Activated gamma-delta T cell treated with anti-CD3 and anti-CD28 coated beads, Interleukin-2, amount 50 U/mL, for 16 hours (primary cell): ENCODE measurements around the gene FERD3L.
"Not testable (repeated sequence)": the region's sequence is repeated elsewhere in the genome, so short reads cannot be mapped to it uniquely, and the experiment has no call there.

Source experiments
- DNase-seq: peaks from one replicate; pipeline ENCODE4 v3.0.0-alpha.2; 2020; ENCODE audit warnings: low read depth

Gene FERD3L

GRCh38 chr7:19144661-19145433 lies at the start of gene FERD3L:
Gene FERD3L, minus strand, starts transcription at chr7:19145421. Its CDS starts 59 bp downstream, at chr7:19145362.
- no peak for DNase-seq

GRCh38 chr7:19194417-19194816 lies 49.2 kb upstream of the FERD3L start:
- not testable (repeated sequence) for DNase-seq

GRCh38 chr7:19181634-19182033 lies 36.4 kb upstream of the FERD3L start:
- no peak for DNase-seq

- DNase-seq: no peak
Observed at GRCh38 chr7:19178595-19178994, 33.4 kb upstream of the FERD3L start.

GRCh38 chr7:19177269-19177668 lies 32.0 kb upstream of the FERD3L start:
- DNase-seq: no peak

- no peak for DNase-seq
Observed at GRCh38 chr7:19175241-19175640, 30.0 kb upstream of the FERD3L start.

- no peak for DNase-seq
Observed at GRCh38 chr7:19161671-19162070, 16.4 kb upstream of the FERD3L start.

- DNase-seq: no peak
Observed at GRCh38 chr7:19146699-19147098, 1.5 kb upstream of the FERD3L start.

- no peak for DNase-seq
Observed at GRCh38 chr7:19145434-19146115, 354 bp upstream of the FERD3L start.

- DNase-seq: no peak
Observed at GRCh38 chr7:19143881-19144574, 1.2 kb downstream of the FERD3L start.

- no peak for DNase-seq
Observed at GRCh38 chr7:19139706-19140327, 5.4 kb downstream of the FERD3L start.

- no peak for DNase-seq
Observed at GRCh38 chr7:19133886-19134285, 11.3 kb downstream of the FERD3L start.

- DNase-seq: no peak
Observed at GRCh38 chr7:19133390-19133789, 11.8 kb downstream of the FERD3L start.

GRCh38 chr7:19128856-19129255 lies 16.4 kb downstream of the FERD3L start:
- DNase-seq: no peak

GRCh38 chr7:19121977-19122588 lies 23.1 kb downstream of the FERD3L start:
- DNase-seq: no peak

- no peak for DNase-seq
Observed at GRCh38 chr7:19119870-19120486, 25.2 kb downstream of the FERD3L start.

GRCh38 chr7:19119372-19119771 lies 25.8 kb downstream of the FERD3L start:
- DNase-seq: no peak

GRCh38 chr7:19118636-19119371 lies 26.4 kb downstream of the FERD3L start:
- no peak for DNase-seq

GRCh38 chr7:19117870-19118608 lies 27.2 kb downstream of the FERD3L start:
- DNase-seq: no peak
